ENCODE results near the gene FNIP1.

DNA sequence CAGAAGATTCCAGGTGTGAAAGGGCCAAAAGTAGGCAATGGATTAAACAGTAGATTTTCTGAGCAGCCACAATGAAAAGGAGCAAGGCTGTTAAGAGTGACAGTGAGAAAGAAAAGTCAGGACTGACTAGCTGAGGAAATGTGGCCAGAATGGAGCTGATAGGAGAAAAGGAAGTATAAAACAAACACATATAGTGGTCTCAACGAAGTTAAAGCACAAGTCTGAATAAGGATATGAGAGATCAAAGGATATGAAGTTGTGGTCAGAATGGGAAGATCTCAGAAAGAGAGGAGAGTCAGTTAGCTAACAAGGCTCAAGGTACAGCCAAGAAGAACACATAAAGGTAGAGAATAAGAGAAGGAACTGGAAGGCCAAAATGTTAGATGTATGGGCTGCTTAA is 39.9 kb downstream of the FNIP1 start:
- no peak for TF ChIP-seq POLR2AphosphoS5 (IDR thresholded peaks at IDR 0.05; ENCODE audit: borderline replicate concordance, low read depth, low read length)
- TF ChIP-seq EZH2 (IDR thresholded peaks at IDR 0.05): no peak
